NCI-H345 treated with DMSO at 0.1 percent for 48 hours (cell line): ENCODE results near the gene TOR3A.

Experiments
- DNase-seq: peaks from one replicate; lab custom pipeline; 2025; ENCODE audit not compliant: unreplicated experiment; lab: John Stamatoyannopoulos, UW

TOR3A gene

GRCh38 chr1:179143322-179143721 is 61.5 kb downstream of the TOR3A start:
- DNase-seq, result no peak

GRCh38 chr1:179144626-179145025 is 62.8 kb downstream of the TOR3A start:
- no peak for DNase-seq

GRCh38 chr1:179145521-179145920 is 63.7 kb downstream of the TOR3A start:
- DNase-seq, result no peak
